Activated CD4-positive, alpha-beta T cell treated with anti-CD3 and anti-CD28 coated beads for 48 hours (primary cell): ENCODE results near the gene GRID1.
"Not testable (repeated sequence)": the region's sequence is repeated elsewhere in the genome, so short reads cannot be mapped to it uniquely, and the experiment has no call there.

ENCODE experiments used
- DNase-seq: peaks from one replicate; pipeline ENCODE4 v3.0.0-alpha.2; 2020

GRID1 gene

GRCh38 chr10:85946713-85947326 lies 419.8 kb downstream of the GRID1 start:
- no peak for DNase-seq

GRCh38 chr10:85936161-85936560 lies 430.4 kb downstream of the GRID1 start:
- DNase-seq = no peak

GRCh38 chr10:85934586-85934985 lies 432.0 kb downstream of the GRID1 start:
- no peak for DNase-seq

- DNase-seq = not testable (repeated sequence)
These were observed 436.6 kb downstream of the GRID1 start for GRCh38 chr10:85929993-85930392.

- no peak for DNase-seq
These were observed 438.5 kb downstream of the GRID1 start for GRCh38 chr10:85927952-85928665.

GRCh38 chr10:85926986-85927385 lies 439.6 kb downstream of the GRID1 start:
- DNase-seq = no peak

GRCh38 chr10:85926136-85926535 lies 440.5 kb downstream of the GRID1 start:
- DNase-seq = no peak

GRCh38 chr10:85925201-85925750 lies 441.3 kb downstream of the GRID1 start:
- DNase-seq = no peak

- no peak for DNase-seq
These were observed 442.1 kb downstream of the GRID1 start for GRCh38 chr10:85924382-85925102.

- no peak for DNase-seq
These were observed 444.1 kb downstream of the GRID1 start for GRCh38 chr10:85922356-85923129.

- DNase-seq = no peak
These were observed 444.8 kb downstream of the GRID1 start for GRCh38 chr10:85921789-85922188.

GRCh38 chr10:85920311-85920710 lies 446.3 kb downstream of the GRID1 start:
- DNase-seq = no peak

GRCh38 chr10:85919491-85920021 lies 447.0 kb downstream of the GRID1 start:
- no peak for DNase-seq

GRCh38 chr10:85918371-85918770 lies 448.2 kb downstream of the GRID1 start:
- no peak for DNase-seq

GRCh38 chr10:85917601-85918000 lies 449.0 kb downstream of the GRID1 start:
- DNase-seq = no peak

- DNase-seq = no peak
These were observed 449.5 kb downstream of the GRID1 start for GRCh38 chr10:85916994-85917573.

GRCh38 chr10:85916286-85916685 lies 450.3 kb downstream of the GRID1 start:
- no peak for DNase-seq

GRCh38 chr10:85915245-85915846 lies 451.2 kb downstream of the GRID1 start:
- no peak for DNase-seq

- no peak for DNase-seq
These were observed 451.9 kb downstream of the GRID1 start for GRCh38 chr10:85914720-85915119.

GRCh38 chr10:85908462-85908861 lies 458.1 kb downstream of the GRID1 start:
- DNase-seq = no peak

GRCh38 chr10:85902051-85902450 lies 464.5 kb downstream of the GRID1 start:
- no peak for DNase-seq

GRCh38 chr10:85901599-85901998 lies 465.0 kb downstream of the GRID1 start:
- no peak for DNase-seq
